Measurements from ENCODE around the gene DOK4.
"Not testable (repeated sequence)": the region's sequence is repeated elsewhere in the genome, so short reads cannot be mapped to it uniquely, and the experiment has no call there.

Gene DOK4

GRCh38 chr16:57505169-57505568 is 18.9 kb upstream of the DOK4 start:
- no peak overlapping the region for H3K27ac ChIP-seq
- H3K4me3 ChIP-seq, result no peak overlapping the region

- H3K27ac ChIP-seq, result no peak overlapping the region
- H3K4me3 ChIP-seq, result no peak overlapping the region
These were observed 18.2 kb upstream of the DOK4 start for GRCh38 chr16:57504491-57504890.

GRCh38 chr16:57504001-57504400 is 17.7 kb upstream of the DOK4 start:
- H3K4me3 ChIP-seq, result no peak overlapping the region
- no peak overlapping the region for H3K27ac ChIP-seq

GRCh38 chr16:57503366-57503765 is 17.1 kb upstream of the DOK4 start:
- Histone ChIP-seq H3K27ac (no peak overlapping the region), H3K4me3 (no peak overlapping the region)

DNA sequence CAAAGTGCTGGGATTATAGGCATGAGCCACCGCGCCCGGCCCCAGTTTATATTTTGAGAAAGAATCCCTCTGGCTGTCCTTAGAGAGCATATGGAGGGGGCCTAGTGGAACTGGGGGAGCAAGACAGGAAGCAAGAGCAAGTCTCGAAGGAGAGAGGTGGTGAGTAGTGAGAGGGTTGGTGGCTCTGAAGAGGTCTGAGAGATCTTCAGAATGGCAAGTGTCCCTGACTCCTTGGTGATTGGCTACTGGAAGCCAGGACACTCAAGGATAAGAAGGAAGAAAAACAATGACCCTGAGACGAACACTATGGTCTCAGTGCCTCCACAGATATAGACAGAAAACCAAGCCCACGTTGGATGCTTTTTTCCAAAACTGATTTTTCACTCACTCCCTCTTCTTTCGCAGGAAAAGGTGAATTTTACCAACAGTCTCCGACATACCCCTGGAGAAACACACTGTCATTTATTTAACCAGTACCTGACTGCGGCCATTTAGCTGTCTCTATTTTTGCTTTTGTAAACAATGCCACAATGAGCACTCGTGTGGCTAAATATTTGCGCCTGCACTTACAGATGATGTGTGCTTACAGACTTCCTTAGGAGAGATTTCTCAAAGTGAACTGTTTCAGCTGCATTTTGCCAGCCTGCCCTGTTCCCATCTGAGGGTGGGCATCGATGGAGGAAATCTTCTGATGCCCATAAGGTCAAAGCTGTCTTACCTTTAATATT is 15.9 kb upstream of the DOK4 start:
- Histone ChIP-seq H3K4me3 (no peak overlapping the region), H3K27ac (no peak overlapping the region)

DNA sequence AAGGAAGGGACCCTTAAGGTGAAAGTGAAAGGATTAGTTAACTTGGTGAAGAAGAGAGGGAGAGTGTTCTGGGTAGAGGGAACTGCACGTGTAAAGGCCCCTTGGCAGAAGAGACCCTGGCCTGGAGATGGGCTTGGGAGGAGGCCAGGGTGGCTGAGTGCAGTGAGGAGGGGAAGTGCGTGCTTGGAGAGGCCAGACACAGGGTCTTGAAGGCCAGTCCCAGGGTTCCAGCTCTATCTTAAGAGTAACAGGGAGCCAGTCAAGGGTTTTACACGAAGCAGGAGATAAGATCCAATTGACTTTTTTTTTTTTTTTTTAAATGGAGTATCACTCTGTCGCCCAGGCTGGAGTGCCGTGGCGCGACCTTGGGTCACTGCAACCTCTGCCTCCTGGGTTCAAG is 15.2 kb upstream of the DOK4 start:
- Histone ChIP-seq H3K27ac (no peak overlapping the region), H3K4me3 (no peak overlapping the region)

GRCh38 chr16:57500578-57501111 is 14.4 kb upstream of the DOK4 start:
- Histone ChIP-seq H3K4me3 (no peak overlapping the region), H3K27ac (no peak overlapping the region)

- not testable (repeated sequence) for H3K4me3 ChIP-seq, H3K27ac ChIP-seq
These were observed 13.6 kb upstream of the DOK4 start for GRCh38 chr16:57499941-57500340.

GRCh38 chr16:57498031-57498430 is 11.7 kb upstream of the DOK4 start:
- Histone ChIP-seq H3K27ac (no peak overlapping the region), H3K4me3 (no peak overlapping the region)

- Histone ChIP-seq H3K4me3 (no peak overlapping the region), H3K27ac (no peak overlapping the region)
These were observed 10.8 kb upstream of the DOK4 start for GRCh38 chr16:57497121-57497520.

- H3K4me3 ChIP-seq, result no peak overlapping the region
- H3K27ac ChIP-seq, result no peak overlapping the region
These were observed 7.5 kb upstream of the DOK4 start for GRCh38 chr16:57493767-57494166.

DNA sequence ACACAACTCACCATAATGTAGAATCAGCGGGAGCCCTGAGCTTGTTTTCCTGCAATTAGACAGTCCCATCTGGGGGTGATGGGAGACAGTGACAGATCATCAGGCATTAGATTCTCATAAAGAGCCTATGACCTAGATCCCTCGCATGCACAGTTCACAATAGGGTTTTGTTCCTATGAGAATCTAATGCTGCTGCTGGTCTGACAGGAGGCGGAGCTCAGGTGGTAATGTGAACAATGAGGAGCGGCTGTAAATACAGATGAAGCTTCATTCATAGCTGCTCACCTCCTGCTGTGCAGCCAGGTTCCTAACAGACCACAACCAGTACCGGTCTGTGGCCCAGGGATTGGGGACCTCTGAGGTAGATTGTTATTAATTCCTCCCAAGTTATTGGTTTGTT is 2.9 kb upstream of the DOK4 start:
- H3K4me3 ChIP-seq, result no peak overlapping the region
- H3K27ac ChIP-seq, result no peak overlapping the region

- peak overlapping the region in 4 of 7 experiments; percentile 47 to 75 (median 64) for H3K4me3 ChIP-seq
- peak overlapping the region in 12 of 21 experiments; percentile 22 to 93 (median 66) for H3K27ac ChIP-seq
These were observed 853 bp upstream of the DOK4 start for GRCh38 chr16:57486858-57487834.

GRCh38 chr16:57485091-57485915 is 990 bp downstream of the DOK4 start:
- peak overlapping the region in 20 of 21 experiments; percentile 6 to 93 (median 82) for H3K27ac ChIP-seq
- peak overlapping the region; percentile 47 to 75 (median 59) for H3K4me3 ChIP-seq

DNA sequence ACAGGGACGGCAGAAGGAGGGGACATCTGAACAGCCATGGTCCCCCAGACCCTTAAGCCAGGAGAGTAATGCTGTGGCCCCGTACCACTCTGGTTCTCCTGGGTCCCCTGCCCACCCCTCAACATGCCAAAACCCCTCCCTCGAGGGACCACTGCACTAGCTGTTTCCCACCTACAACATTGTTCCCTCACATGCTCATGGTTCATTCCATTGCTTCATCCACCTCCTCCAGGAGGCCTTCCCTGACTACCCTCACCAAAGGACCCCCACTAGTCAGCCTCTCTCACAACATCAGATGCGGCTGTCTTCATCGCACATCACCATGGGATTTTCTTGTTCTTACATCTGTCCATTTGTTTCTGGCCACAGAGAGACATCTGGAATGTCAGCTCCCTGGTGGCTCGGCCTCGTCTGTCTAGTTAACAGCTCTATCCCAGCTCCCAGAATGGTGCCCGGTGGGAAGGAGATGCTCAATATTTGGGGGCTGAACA is 1.7 kb downstream of the DOK4 start:
- peak overlapping the region in 7 of 21 experiments; percentile 70 to 93 (median 84) for H3K27ac ChIP-seq
- no peak overlapping the region for H3K4me3 ChIP-seq

GRCh38 chr16:57483725-57484514 is 2.4 kb downstream of the DOK4 start:
- Histone ChIP-seq H3K4me3 (no peak overlapping the region), H3K27ac (peak overlapping the region in 5 of 21 experiments; percentile 31 to 93 (median 84))

- Histone ChIP-seq H3K27ac (no peak overlapping the region), H3K4me3 (no peak overlapping the region)
These were observed 3.3 kb downstream of the DOK4 start for GRCh38 chr16:57482845-57483545.

- Histone ChIP-seq H3K27ac (no peak overlapping the region), H3K4me3 (no peak overlapping the region)
These were observed 4.9 kb downstream of the DOK4 start for GRCh38 chr16:57481421-57481820.
